OCI-LY7 (cell line): ENCODE results near the gene ALDH1A2. TPM values are rescaled to one million over a fixed set of nuclear protein-coding genes. Genes with fewer than 3 reads are reported as not detected.

Experiments
- BruUV-seq: library from RNA; stranded (reverse); fragments of 400-500 nt; replicated peaks from 2 replicates; lab custom pipeline; 2021; lab: Mats Ljungman, UMichigan
- CTCF ChIA-PET: fragments of 300-600 bp; sonication (Branson Sonifier 250); formaldehyde crosslinking; loops from one replicate; lab custom pipeline; 2022; ENCODE audit warnings: antibody characterized with exemption; ENCODE audit not compliant: unreplicated experiment; lab: Charles Lee
- POLR2A ChIA-PET: fragments of 300-600 bp; sonication (Branson Sonifier 250); formaldehyde crosslinking; loops from one replicate; lab custom pipeline; 2022; ENCODE audit warnings: antibody characterized with exemption; lab: Charles Lee
- DNase-seq: peaks from one replicate; pipeline ENCODE4 v3.0.0-alpha.2; 2015; ENCODE audit warnings: low spot score
- H2AFZ ChIP-seq: fragments of 200-600 bp; sonication (generic), shearing (Covaris generic); 2 replicates; pipeline ENCODE4 v1.6.1; 2014; ENCODE audit warnings: mild to moderate bottlenecking, antibody characterized with exemption, low read length, moderate library complexity
- H3K27ac ChIP-seq: fragments of 200-600 bp; sonication (generic); 2 replicates; pipeline ENCODE4 v1.5.1; 2014; ENCODE audit warnings: mixed run types, low read depth, mild to moderate bottlenecking, moderate library complexity, low read length, inconsistent platforms; ENCODE audit not compliant: poor library complexity, severe bottlenecking
- H3K36me3 ChIP-seq: fragments of 200-600 bp; sonication (generic); 2 replicates; pipeline ENCODE4 v1.6.1; 2014; ENCODE audit warnings: mild to moderate bottlenecking, antibody characterized with exemption, low read length, moderate library complexity, mixed read lengths; ENCODE audit not compliant: insufficient read depth
- H3K4me1 ChIP-seq: fragments of 200-600 bp; sonication (generic); 2 replicates; pipeline ENCODE4 v1.5.1; 2014; ENCODE audit warnings: mild to moderate bottlenecking, low read length; ENCODE audit not compliant: insufficient read depth, poor library complexity, severe bottlenecking
- H3K4me2 ChIP-seq: fragments of 200-600 bp; sonication (generic); 2 replicates; pipeline ENCODE4 v1.6.1; 2014; ENCODE audit warnings: mild to moderate bottlenecking, low read length
- H3K4me3 ChIP-seq: fragments of 200-600 bp; sonication (generic); 2 replicates; pipeline ENCODE4 v1.5.1; 2014; ENCODE audit warnings: mild to moderate bottlenecking, low read depth, low read length; ENCODE audit not compliant: poor library complexity, severe bottlenecking
- H3K79me2 ChIP-seq: fragments of 200-600 bp; sonication (generic); 2 replicates; pipeline ENCODE4 v1.6.1; 2016; ENCODE audit warnings: low read depth, mild to moderate bottlenecking, low read length, moderate library complexity, mixed read lengths; ENCODE audit not compliant: insufficient read depth
- H3K9me2 ChIP-seq: fragments of 200-600 bp; sonication (generic); 2 replicates; pipeline ENCODE4 v1.6.1; 2016; ENCODE audit warnings: mild to moderate bottlenecking, low read length, mixed read lengths; ENCODE audit not compliant: insufficient read depth
- H3K9me3 ChIP-seq: fragments of 200-600 bp; sonication (generic); 2 replicates; pipeline ENCODE4 v1.6.1; 2014; ENCODE audit warnings: mild to moderate bottlenecking, mixed run types, low read length, mixed read lengths
- H4K20me1 ChIP-seq: fragments of 200-600 bp; sonication (generic); 2 replicates; pipeline ENCODE4 v1.6.1; 2014; ENCODE audit warnings: mild to moderate bottlenecking, antibody characterized with exemption, low read length, moderate library complexity, mixed read lengths; ENCODE audit not compliant: insufficient read depth
- EZH2phosphoT487 ChIP-seq: fragments of 200-600 bp; sonication (generic); IDR thresholded peaks from 2 replicates; pipeline ENCODE4 v1.6.1; 2018; ENCODE audit warnings: low read depth, borderline replicate concordance, mild to moderate bottlenecking, mixed run types, antibody characterized with exemption, low read length, moderate library complexity, mixed read lengths
- intact Hi-C: fragments of 100-400 bp; cut with micrococcal nuclease; formaldehyde crosslinking; loops from one replicate; pipeline ENCODE4 v1.10.0; 2022; ENCODE audit not compliant: unreplicated experiment
- total RNA-seq, 2 experiments: library from RNA; depleted of rRNA in 1 of 2; stranded (reverse); fragments of >200 nt in 1 of 2; shearing (Covaris generic) in 1 of 2; gene quantifications; 2 replicates each; pipeline ENCODE4 v1.2.3, GENCODE V29; 2014 to 2022
- TF ChIP-seq, protein P1 (sequence below): fragments of 200-600 bp; sonication (generic); conservative IDR thresholded peaks from 2 replicates; pipeline ENCODE4 v1.5.1; 2014; ENCODE audit warnings: mild to moderate bottlenecking, antibody characterized with exemption, low read length, moderate library complexity, mixed read lengths

The ALDH1A2 gene
- total RNA-seq, 2 experiments from 2014 or later: not detected

DNA sequence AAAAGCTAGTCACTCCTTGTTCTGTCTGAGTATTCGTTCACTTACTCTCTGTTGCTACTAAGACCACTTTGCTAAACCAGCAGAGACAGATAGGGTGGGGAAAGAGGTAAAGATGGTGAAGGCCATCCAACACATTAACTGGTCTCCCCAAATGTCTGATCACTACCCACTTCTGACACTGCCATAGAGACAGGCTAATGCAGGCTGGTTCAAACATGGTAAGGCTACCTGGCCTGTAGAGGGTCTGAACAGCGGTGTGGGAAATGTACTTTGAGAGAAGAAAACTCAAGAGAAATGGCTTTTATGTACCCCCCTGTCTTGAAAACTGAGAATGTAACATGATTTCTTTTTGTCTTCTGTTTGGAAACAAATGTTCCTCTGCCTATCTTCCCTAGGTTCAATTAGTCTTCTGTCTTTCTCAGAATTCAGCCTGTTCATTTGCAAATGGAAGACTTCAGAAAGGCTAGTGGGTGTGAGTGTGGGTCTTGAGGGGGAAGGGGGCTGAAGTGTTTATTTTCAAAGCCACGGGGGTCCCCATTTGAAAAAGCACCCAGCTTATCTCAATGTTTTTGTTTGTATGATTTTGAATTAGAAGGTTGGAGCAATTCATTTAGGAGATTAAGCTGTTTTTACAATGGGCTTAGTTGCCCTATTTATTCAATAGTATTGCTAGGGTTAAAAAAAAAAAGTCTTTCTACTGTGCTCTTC lies 15.8 kb downstream of the ALDH1A2 start:
- H2AFZ ChIP-seq: no peak overlapping the region
- no peaks in the 10 kb centered on the region for H4K20me1 ChIP-seq
- no peak overlapping the region for H3K4me3 ChIP-seq
- intact Hi-C loops: no loop called here
- POLR2A ChIA-PET: no interaction called here
- TF ChIP-seq EZH2phosphoT487: no peak
- TF ChIP-seq, protein P1, sequence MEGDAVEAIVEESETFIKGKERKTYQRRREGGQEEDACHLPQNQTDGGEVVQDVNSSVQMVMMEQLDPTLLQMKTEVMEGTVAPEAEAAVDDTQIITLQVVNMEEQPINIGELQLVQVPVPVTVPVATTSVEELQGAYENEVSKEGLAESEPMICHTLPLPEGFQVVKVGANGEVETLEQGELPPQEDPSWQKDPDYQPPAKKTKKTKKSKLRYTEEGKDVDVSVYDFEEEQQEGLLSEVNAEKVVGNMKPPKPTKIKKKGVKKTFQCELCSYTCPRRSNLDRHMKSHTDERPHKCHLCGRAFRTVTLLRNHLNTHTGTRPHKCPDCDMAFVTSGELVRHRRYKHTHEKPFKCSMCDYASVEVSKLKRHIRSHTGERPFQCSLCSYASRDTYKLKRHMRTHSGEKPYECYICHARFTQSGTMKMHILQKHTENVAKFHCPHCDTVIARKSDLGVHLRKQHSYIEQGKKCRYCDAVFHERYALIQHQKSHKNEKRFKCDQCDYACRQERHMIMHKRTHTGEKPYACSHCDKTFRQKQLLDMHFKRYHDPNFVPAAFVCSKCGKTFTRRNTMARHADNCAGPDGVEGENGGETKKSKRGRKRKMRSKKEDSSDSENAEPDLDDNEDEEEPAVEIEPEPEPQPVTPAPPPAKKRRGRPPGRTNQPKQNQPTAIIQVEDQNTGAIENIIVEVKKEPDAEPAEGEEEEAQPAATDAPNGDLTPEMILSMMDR: no peak
- H3K9me2 ChIP-seq: no peaks in the 10 kb centered on the region
- no TSS peak for BruUV-seq
- no peak for DNase-seq
- H3K4me1 ChIP-seq: no peaks in the 10 kb centered on the region
- CTCF ChIA-PET: no interaction called here
- no peaks in the 10 kb centered on the region for H3K79me2 ChIP-seq
- H3K36me3 ChIP-seq: no peaks in the 10 kb centered on the region
- no peaks in the 10 kb centered on the region for H3K9me3 ChIP-seq
- no peak overlapping the region for H3K27ac ChIP-seq
- H3K4me2 ChIP-seq: no peak overlapping the region

DNA sequence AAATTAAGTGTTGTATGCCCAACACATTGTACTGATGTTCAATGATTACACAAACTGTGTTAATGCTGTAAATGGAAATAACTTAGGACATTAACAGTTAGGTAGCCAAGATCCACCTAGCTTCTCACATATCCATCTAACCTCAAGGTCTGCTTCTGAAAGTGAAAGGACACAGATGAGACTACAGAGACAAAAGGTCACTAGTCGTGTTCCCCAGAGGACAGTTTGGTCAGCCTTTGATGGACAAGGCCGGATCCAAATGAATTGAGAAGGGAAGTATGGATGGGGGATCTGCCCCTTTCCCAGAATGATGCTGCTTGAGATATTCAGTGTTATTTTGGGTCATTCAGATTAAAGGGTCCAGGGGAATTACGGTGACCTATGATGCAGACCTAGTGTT lies 17.2 kb downstream of the ALDH1A2 start:
- H3K36me3 ChIP-seq: no peaks in the 10 kb centered on the region
- H3K4me3 ChIP-seq: no peak overlapping the region
- no peak overlapping the region for H3K27ac ChIP-seq
- no peaks in the 10 kb centered on the region for H3K79me2 ChIP-seq
- no peaks in the 10 kb centered on the region for H3K4me1 ChIP-seq
- H2AFZ ChIP-seq: no peak overlapping the region
- no peaks in the 10 kb centered on the region for H4K20me1 ChIP-seq
- CTCF ChIA-PET: no interaction called here
- TF ChIP-seq, protein P1: no peak
- no peak for TF ChIP-seq EZH2phosphoT487
- no peak for DNase-seq
- POLR2A ChIA-PET: no interaction called here
- no TSS peak for BruUV-seq
- intact Hi-C loops: no loop called here
- no peak overlapping the region for H3K4me2 ChIP-seq
- no peaks in the 10 kb centered on the region for H3K9me2 ChIP-seq
- no peaks in the 10 kb centered on the region for H3K9me3 ChIP-seq

DNA sequence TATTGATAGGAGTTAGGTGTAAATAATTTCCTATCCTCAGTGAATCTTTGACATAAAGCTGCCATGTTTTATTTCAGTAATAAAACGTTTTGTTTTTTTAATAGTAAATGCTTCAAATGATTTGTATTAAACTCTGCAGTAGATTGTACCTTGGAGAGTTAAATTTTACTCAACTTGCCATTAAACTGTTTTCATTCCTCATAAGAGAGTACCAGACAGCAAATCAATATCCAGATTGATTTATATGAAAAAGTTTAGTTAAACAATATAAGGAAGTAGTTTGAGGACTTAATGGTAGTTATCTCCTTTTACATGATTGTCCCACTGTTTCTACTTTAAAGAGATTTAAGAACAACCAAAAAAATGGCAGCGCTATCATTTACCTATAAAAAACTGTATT lies 18.4 kb downstream of the ALDH1A2 start:
- H3K36me3 ChIP-seq: no peaks in the 10 kb centered on the region
- H3K27ac ChIP-seq: no peak overlapping the region
- H3K4me3 ChIP-seq: no peak overlapping the region
- intact Hi-C loops: no loop called here
- no peak for TF ChIP-seq EZH2phosphoT487
- TF ChIP-seq, protein P1: no peak
- no peak for DNase-seq
- no peaks in the 10 kb centered on the region for H4K20me1 ChIP-seq
- BruUV-seq: no TSS peak
- no peak overlapping the region for H2AFZ ChIP-seq
- H3K4me2 ChIP-seq: no peak overlapping the region
- H3K9me3 ChIP-seq: no peaks in the 10 kb centered on the region
- POLR2A ChIA-PET: interaction anchor here (0.6 kb wide), 1 partner anchor 411 kb away, joined by 4 read pairs; no protein-coding TSS in a partner anchor
- no peaks in the 10 kb centered on the region for H3K9me2 ChIP-seq
- CTCF ChIA-PET: no interaction called here
- H3K79me2 ChIP-seq: no peaks in the 10 kb centered on the region
- H3K4me1 ChIP-seq: no peaks in the 10 kb centered on the region
